HepG2 (cell line): ENCODE results near the gene LTC4S. TPM values are rescaled to one million over a fixed set of nuclear protein-coding genes. Genes with fewer than 3 reads are reported as not detected.

Experiments
- ATAC-seq: fragments of 200-7000 bp; cut with Tn5 transposase; 3 replicates; pipeline ENCODE4 v1.9.1; 2020; ENCODE audit warnings: mild to moderate bottlenecking, moderate library complexity
- BruUV-seq: library from RNA; stranded (reverse); fragments of 400-500 nt; replicated peaks from 2 replicates; lab custom pipeline; 2021; lab: Mats Ljungman, UMichigan
- CTCF ChIA-PET: fragments of 300-600 bp; formaldehyde crosslinking; extraction: SDS; loops from one replicate; lab custom pipeline; 2021; ENCODE audit warnings: low total read pairs, inconsistent platforms, low intra/inter-chr PET ratio; lab: Yijun Ruan, JAX
- POLR2A ChIA-PET: fragments of 350-600 bp; sonication (Branson Sonifier 250); formaldehyde crosslinking; loops from one replicate; lab custom pipeline; 2020; ENCODE audit warnings: antibody characterized with exemption, inconsistent platforms; lab: Yijun Ruan, JAX
- DNase-seq: peaks from one replicate; pipeline ENCODE4 v3.0.0-alpha.2; 2015; ENCODE audit warnings: low spot score
- FAIRE-seq: peaks from 3 replicates; lab custom pipeline; 2011; peaks lifted over from hg19 to GRCh38; lab: Jason Lieb, UNC
- H2AFZ ChIP-seq: one replicate; pipeline ENCODE4 v1.6.1; 2011; ENCODE audit warnings: low read length, inconsistent platforms
- H3K27ac ChIP-seq: fragments of 300-600 bp; 3 replicates; pipeline ENCODE4 v1.8.0; 2011; ENCODE audit warnings: mixed run types, mild to moderate bottlenecking, mixed read lengths, low read length, inconsistent platforms; ENCODE audit not compliant: insufficient read depth; ENCODE audit errors: extremely low read length
- H3K27me3 ChIP-seq, 2 experiments: fragments of 200-600 bp in 1 of 2; 2 replicates in 1 of 2; 3 replicates in 1 of 2; pipeline versions ENCODE4 v1.6.0 to v1.8.0; 2011; ENCODE audit warnings: low read length in 2 of 2, mild to moderate bottlenecking in 2 of 2, moderate library complexity in 2 of 2, inconsistent platforms in 1 of 2; ENCODE audit not compliant: insufficient read depth in 2 of 2, control insufficient read depth in 1 of 2
- H3K36me3 ChIP-seq, 2 experiments: fragments of 200-600 bp in 1 of 2; replicated peaks in 1 of 2; 2 replicates in 1 of 2; 3 replicates in 1 of 2; pipeline versions ENCODE4 v1.5.1 to v1.8.0; 2011; ENCODE audit warnings: low read length in 2 of 2, inconsistent platforms in 1 of 2; ENCODE audit not compliant: insufficient read depth in 2 of 2, control insufficient read depth in 1 of 2
- H3K4me1 ChIP-seq: 2 replicates; pipeline ENCODE4 v1.5.1; 2012; ENCODE audit warnings: low read length, inconsistent platforms; ENCODE audit not compliant: insufficient read depth
- H3K4me2 ChIP-seq: 2 replicates; pipeline ENCODE4 v1.6.0; 2011; ENCODE audit warnings: low read depth, low read length, inconsistent platforms
- H3K4me3 ChIP-seq, 3 experiments: fragments of 200-600 bp in 1 of 3; sonication (generic), shearing (Covaris generic) in 1 of 3; replicated peaks in 1 of 3; 2 replicates each; pipeline ENCODE4 v1.5.1; 2011 to 2016; ENCODE audit warnings: low read length in 3 of 3, inconsistent platforms in 2 of 3, low read depth in 2 of 3, mild to moderate bottlenecking in 2 of 3, control low read depth in 1 of 3, mixed read lengths in 1 of 3; ENCODE audit not compliant: insufficient read depth in 1 of 3
- H3K79me2 ChIP-seq: one replicate; pipeline ENCODE4 v1.6.1; 2011; ENCODE audit warnings: low read length, inconsistent platforms; ENCODE audit not compliant: insufficient read depth
- H3K9ac ChIP-seq: 2 replicates; pipeline ENCODE4 v1.6.0; 2011; ENCODE audit warnings: mild to moderate bottlenecking, low read depth, low read length, inconsistent platforms; ENCODE audit not compliant: insufficient read depth
- H3K9me3 ChIP-seq: 2 replicates; pipeline ENCODE4 v1.5.1; 2012; ENCODE audit warnings: mild to moderate bottlenecking, low read length
- H4K20me1 ChIP-seq: 2 replicates; pipeline ENCODE4 v1.6.0; 2011; ENCODE audit warnings: inconsistent platforms, mild to moderate bottlenecking, low read length, moderate library complexity; ENCODE audit not compliant: insufficient read depth
- AGO2 ChIP-seq: fragments of 200-400 bp; formaldehyde crosslinking; optimal IDR thresholded peaks from 2 replicates; pipeline ENCODE3; 2017; ENCODE audit warnings: mild to moderate bottlenecking, low read depth, low read length, moderate library complexity
- SSRP1 ChIP-seq: IDR thresholded peaks from 2 replicates; pipeline ENCODE4 v1.6.1; 2016; ENCODE audit warnings: control low read depth
- ZNF430 ChIP-seq: sonication (generic); formaldehyde crosslinking; IDR thresholded peaks from 2 replicates; pipeline ENCODE4 v1.9.0; 2021; ENCODE audit warnings: mild to moderate bottlenecking, missing genetic modification reagents
- ZNF552 ChIP-seq: sonication (generic); formaldehyde crosslinking; IDR thresholded peaks from 2 replicates; pipeline ENCODE4 v1.9.0; 2022; ENCODE audit warnings: missing genetic modification reagents, mild to moderate bottlenecking, borderline replicate concordance
- ZNF574 ChIP-seq: sonication (generic); formaldehyde crosslinking; IDR thresholded peaks from 2 replicates; pipeline ENCODE4 v1.4.0; 2020; ENCODE audit warnings: missing genetic modification reagents
- WGBS: methylation state at CpG from one replicate; pipeline ENCODE4 v1.1.6; 2017; ENCODE audit warnings: low lambda C conversion rate; 5-methylcytosine and 5-hydroxymethylcytosine counted together
- in situ Hi-C: cut with HindIII; loops from 2 replicates; pipeline ENCODE4 v1.10.0; 2017; ENCODE audit warnings: low pct_unique_long_range_greater_than_20kb; ENCODE audit not compliant: extremely low pct_ligation_motif_present
- intact Hi-C: fragments of 100-400 bp; cut with micrococcal nuclease; formaldehyde crosslinking; loops from one replicate; pipeline ENCODE4 v1.10.0; 2022; ENCODE audit not compliant: unreplicated experiment
- polyA plus RNA-seq, 8 experiments: library from polyadenylated mRNA; depleted of rRNA in 3 of 8; stranded (reverse) in 7 of 8; unstranded in 1 of 8; fragments of >200 nt; fragmentation: Illumina TruSeq in 4 of 8; extraction: Trizol in 4 of 8; gene quantifications; 2 replicates each; pipeline versions ENCODE4 v1.2.1 to v1.2.3, GENCODE V29; 2011 to 2016; ENCODE audit warnings: low read depth in 4 of 8, missing spikeins in 1 of 8, mixed read lengths in 1 of 8; ENCODE audit not compliant: insufficient read depth in 1 of 8
- total RNA-seq, 5 experiments: library from RNA; depleted of rRNA; stranded (reverse); fragments of >200 nt; fragmentation: Illumina TruSeq; extraction: Trizol; gene quantifications; 2 replicates each; pipeline ENCODE4 v1.2.3, GENCODE V29; 2016; ENCODE audit warnings: low read depth in 1 of 5

LTC4S gene
- total and polyA plus RNA-seq, 2 of the 13 experiments (the other 11 are each of a cell fraction or from before 2014, with no cell fraction given) = 0.35 TPM; not detected in 1

GRCh38 chr5:179798771-179799643 lies 5.2 kb downstream of the LTC4S start:
- Histone ChIP-seq H3K4me1 (peaks cover 42% of the 10 kb centered on the region), H3K27me3 (no peaks in the 10 kb centered on the region), H3K79me2 (peaks cover 6% of the 10 kb centered on the region), H3K27ac (no peak overlapping the region), H4K20me1 (peaks cover 17% of the 10 kb centered on the region; the same call in 1 of the 2 replicates), H3K4me2 (no peak overlapping the region), H3K36me3 (peaks cover 25 to 43% of the 10 kb centered on the region in 2 experiments; a peak in 4 of 5 replicates), H3K9me3 (no peaks in the 10 kb centered on the region), H3K9ac (no peak overlapping the region)
- WGBS = 94% methylated on average over 26 of the region's 36 CpGs
- FAIRE-seq (no peak), ATAC-seq (no peak), DNase-seq (no peak)
- TF ChIP-seq ZNF574 (CRISPR knock-in tag) (no peak), SSRP1 (CRISPR knock-in tag) (0 out of 2 replicates have a peak, but pooled peaks have one; percentile 39), ZNF552 (CRISPR knock-in tag) (no peak)
- TF ChIP-seq, all 625 proteins: peak for 1
- H3K4me3 ChIP-seq = no peak overlapping the region
- CTCF ChIA-PET = no interaction called here
- in situ Hi-C loops (no loop called here), intact Hi-C loops (no loop called here)
- BruUV-seq = TSS peak; percentile 18
- no peak overlapping the region for H2AFZ ChIP-seq
- POLR2A ChIA-PET = no interaction called here

DNA sequence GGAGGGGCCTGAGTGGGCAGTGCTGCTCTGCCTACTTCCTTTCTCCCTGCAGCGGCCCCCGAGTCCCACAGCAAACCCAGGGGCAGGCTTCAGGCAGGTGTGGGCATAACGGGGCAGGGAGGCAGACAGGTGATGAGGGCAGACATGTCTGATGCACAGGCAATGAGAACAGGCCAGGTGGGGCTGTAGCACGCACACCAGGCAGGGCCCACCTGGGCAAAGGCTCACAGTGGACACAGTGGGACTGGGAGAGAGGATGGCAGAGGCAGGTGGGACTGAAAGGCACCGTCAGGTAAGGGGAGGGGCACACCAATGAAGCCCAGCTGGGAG lies 5.8 kb downstream of the LTC4S start:
- no peak overlapping the region for H3K4me3 ChIP-seq
- no peaks in the 10 kb centered on the region for H3K9me3 ChIP-seq
- POLR2A ChIA-PET = no interaction called here
- intact Hi-C loops = no loop called here
- no peak for ATAC-seq
- H3K27me3 ChIP-seq = no peaks in the 10 kb centered on the region
- TF ChIP-seq ZNF430 (CRISPR knock-in tag) (no peak), AGO2 (peak; percentile 16)
- TF ChIP-seq, all 625 proteins: peak for 1
- no peak for FAIRE-seq
- peaks cover 12% of the 10 kb centered on the region for H3K79me2 ChIP-seq
- BruUV-seq = no TSS peak
- no peak for DNase-seq
- peaks cover 28 to 43% of the 10 kb centered on the region in 2 experiments; a peak in 4 of 5 replicates for H3K36me3 ChIP-seq
- H3K27ac ChIP-seq = no peak overlapping the region
- H3K4me2 ChIP-seq = no peak overlapping the region
- H4K20me1 ChIP-seq = peaks cover 20% of the 10 kb centered on the region; the same call in 1 of the 2 replicates
- H2AFZ ChIP-seq = no peak overlapping the region
- CTCF ChIA-PET = no interaction called here
- H3K9ac ChIP-seq = no peak overlapping the region
- in situ Hi-C loops = no loop called here
- H3K4me1 ChIP-seq = peaks cover 42% of the 10 kb centered on the region
- WGBS = 92% methylated on average over 5 of the region's 5 CpGs
